SH-SY5Y (cell line): ENCODE data around the gene CLDN4.

Experiments
- GATA2 ChIP-seq: IDR thresholded peaks from 2 replicates; pipeline ENCODE4 v1.6.1; 2011; ENCODE audit warnings: mild to moderate bottlenecking, low read depth, low read length
- GATA3 ChIP-seq: IDR thresholded peaks from 2 replicates; pipeline ENCODE4 v1.6.1; 2011; ENCODE audit warnings: low read depth, mild to moderate bottlenecking, low read length, moderate library complexity

DNA sequence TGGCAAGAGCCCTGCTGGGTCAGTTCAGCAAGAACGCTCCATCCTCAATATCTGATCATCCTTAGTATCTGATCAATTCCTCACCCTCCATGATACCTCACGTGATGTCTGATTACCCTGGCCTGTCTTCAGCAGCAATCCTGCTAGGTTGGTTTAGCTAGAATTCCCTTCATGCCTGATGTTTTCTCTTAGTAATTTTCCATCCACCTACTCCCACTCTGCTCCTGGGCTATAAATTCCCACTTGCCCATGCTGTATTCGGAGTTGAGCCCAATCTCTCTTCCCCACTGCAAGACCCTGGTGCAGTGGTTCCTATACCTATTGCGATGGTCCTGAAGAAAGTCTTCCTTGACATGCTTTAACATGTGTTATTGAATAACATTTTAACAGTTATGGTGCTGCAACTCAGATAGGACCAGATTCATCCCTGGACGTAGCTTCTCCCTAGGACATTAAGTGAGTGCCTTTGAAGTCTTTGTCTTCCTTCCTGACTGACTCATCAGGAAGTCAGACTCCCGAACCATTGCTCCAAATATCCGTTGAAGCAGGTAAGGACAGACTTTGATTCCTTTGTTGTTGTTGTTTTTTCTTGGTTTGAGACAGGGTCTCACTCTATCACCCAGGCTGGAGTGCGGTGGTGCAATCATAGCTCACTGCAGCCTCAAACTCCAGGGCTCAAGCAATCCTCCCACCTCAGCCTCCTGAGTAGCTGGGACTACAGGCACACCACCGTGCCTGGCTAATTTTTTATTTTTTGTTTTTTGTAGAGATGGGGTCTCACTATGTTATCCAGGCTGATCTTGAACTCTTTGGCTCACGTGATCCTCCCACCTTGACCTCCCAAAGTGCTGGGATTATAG is 31.3 kb upstream of the CLDN4 start:
- TF ChIP-seq GATA3 (no peak), GATA2 (no peak)
